ENCODE measurements around the gene NPAS3.

The NPAS3 gene

DNA sequence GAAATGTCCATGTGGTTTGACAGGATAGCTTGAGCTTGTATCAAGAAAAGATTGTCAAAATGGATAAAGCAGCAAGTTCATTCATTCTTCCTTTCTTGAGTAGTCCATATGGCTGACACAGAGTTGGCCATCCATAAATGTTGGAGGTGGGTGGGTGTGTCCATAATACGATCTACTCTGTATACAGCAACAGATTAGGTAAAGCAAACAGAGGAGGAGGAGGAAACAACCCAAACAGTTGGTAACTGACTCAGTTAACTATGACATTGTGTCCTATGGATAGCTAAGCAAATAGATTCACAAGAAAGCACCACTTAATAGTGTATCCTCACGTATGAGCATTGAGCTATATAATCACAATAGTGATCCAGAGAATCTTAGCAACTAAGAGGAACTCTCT, 868.2 kb downstream of the NPAS3 start:
- H3K27me3 Mint-ChIP-seq = peaks cover 0 to 25% of the 10 kb centered on the region in 2 donors
- no peaks in the 10 kb centered on the region for H3K4me1 Mint-ChIP-seq (ENCODE audit: low read depth in 2 of 2)
- no peak overlapping the region for H3K27ac Mint-ChIP-seq
- DNase-seq (no peak), ATAC-seq (replicated peaks) (no peak)
- H3K36me3 Mint-ChIP-seq (ENCODE audit: insufficient read depth) = no peaks in the 10 kb centered on the region
- no peak overlapping the region for H3K4me3 Mint-ChIP-seq
- peaks cover 0 to 7% of the 10 kb centered on the region in 2 donors for H3K9me3 Mint-ChIP-seq

GRCh38 chr14:33808187-33808586, 869.5 kb downstream of the NPAS3 start:
- Mint-ChIP-seq H3K27me3 (peaks cover 0 to 16% of the 10 kb centered on the region in 2 donors), H3K36me3 (ENCODE audit: insufficient read depth) (no peaks in the 10 kb centered on the region), H3K4me1 (ENCODE audit: low read depth in 2 of 2) (no peaks in the 10 kb centered on the region), H3K4me3 (no peak overlapping the region), H3K27ac (no peak overlapping the region), H3K9me3 (peaks cover 0 to 5% of the 10 kb centered on the region in 2 donors)
- ATAC-seq (replicated peaks) (no peak), DNase-seq (no peak)

GRCh38 chr14:33809396-33809981, 870.8 kb downstream of the NPAS3 start:
- Mint-ChIP-seq H3K27me3 (peaks cover 0 to 15% of the 10 kb centered on the region in 2 donors), H3K4me1 (ENCODE audit: low read depth in 2 of 2) (no peaks in the 10 kb centered on the region), H3K9me3 (peaks cover 0 to 11% of the 10 kb centered on the region in 2 donors), H3K27ac (no peak overlapping the region), H3K4me3 (no peak overlapping the region), H3K36me3 (ENCODE audit: insufficient read depth) (no peaks in the 10 kb centered on the region)
- DNase-seq = no peak
- ATAC-seq (replicated peaks) = no peak

- Mint-ChIP-seq H3K4me1 (ENCODE audit: low read depth in 2 of 2) (no peaks in the 10 kb centered on the region), H3K9me3 (peaks cover 0 to 11% of the 10 kb centered on the region in 2 donors), H3K27ac (no peak overlapping the region), H3K27me3 (peaks cover 0 to 9% of the 10 kb centered on the region in 2 donors), H3K36me3 (ENCODE audit: insufficient read depth) (no peaks in the 10 kb centered on the region), H3K4me3 (no peak overlapping the region)
- no peak for ATAC-seq (replicated peaks)
- no peak for DNase-seq
Observed at GRCh38 chr14:33810308-33810707, 871.6 kb downstream of the NPAS3 start.

- H3K27ac Mint-ChIP-seq = no peak overlapping the region
- H3K36me3 Mint-ChIP-seq (ENCODE audit: insufficient read depth) = no peaks in the 10 kb centered on the region
- ATAC-seq (replicated peaks) (no peak), DNase-seq (no peak)
- peaks cover 0 to 11% of the 10 kb centered on the region in 2 donors for H3K9me3 Mint-ChIP-seq
- peaks cover 0 to 8% of the 10 kb centered on the region in 2 donors for H3K27me3 Mint-ChIP-seq
- no peak overlapping the region for H3K4me3 Mint-ChIP-seq
- no peaks in the 10 kb centered on the region for H3K4me1 Mint-ChIP-seq (ENCODE audit: low read depth in 2 of 2)
Observed at GRCh38 chr14:33811721-33812120, 873.0 kb downstream of the NPAS3 start.

- no peak overlapping the region for H3K27ac Mint-ChIP-seq
- H3K4me3 Mint-ChIP-seq = no peak overlapping the region
- DNase-seq = no peak
Observed at GRCh38 chr14:33812181-33812580, 873.5 kb downstream of the NPAS3 start.

DNA sequence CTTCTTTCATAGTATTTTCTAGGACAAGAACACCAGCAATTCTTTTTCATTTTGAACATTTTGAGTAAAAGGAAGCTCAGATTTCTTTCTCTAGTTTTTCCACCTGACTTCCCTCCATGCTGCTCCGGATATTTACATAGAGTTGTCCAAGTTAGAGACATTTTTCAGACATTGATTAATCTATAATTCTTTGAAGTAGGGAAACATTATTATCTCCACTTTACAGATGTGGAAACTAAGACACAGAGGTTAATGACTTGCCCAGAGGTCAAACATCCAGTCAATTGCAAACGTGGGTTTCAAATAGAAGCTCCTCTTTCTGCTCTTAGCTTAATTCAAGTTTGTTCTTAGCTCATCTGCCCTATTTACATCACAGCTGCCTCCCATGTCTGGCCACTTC, 873.9 kb downstream of the NPAS3 start:
- Mint-ChIP-seq H3K36me3 (ENCODE audit: insufficient read depth) (no peaks in the 10 kb centered on the region), H3K27ac (no peak overlapping the region), H3K4me1 (ENCODE audit: low read depth in 2 of 2) (no peaks in the 10 kb centered on the region), H3K27me3 (peaks cover 0 to 8% of the 10 kb centered on the region in 2 donors), H3K9me3 (peaks cover 0 to 11% of the 10 kb centered on the region in 2 donors), H3K4me3 (no peak overlapping the region)
- ATAC-seq (replicated peaks) (no peak), DNase-seq (no peak)

More at GRCh38 chr14:33812181-33812580, 873.5 kb downstream of the NPAS3 start:
- no peak for ATAC-seq (replicated peaks)
- Mint-ChIP-seq H3K36me3 (ENCODE audit: insufficient read depth) (no peaks in the 10 kb centered on the region), H3K27me3 (peaks cover 0 to 8% of the 10 kb centered on the region in 2 donors), H3K9me3 (peaks cover 0 to 11% of the 10 kb centered on the region in 2 donors), H3K4me1 (ENCODE audit: low read depth in 2 of 2) (no peaks in the 10 kb centered on the region)

DNA sequence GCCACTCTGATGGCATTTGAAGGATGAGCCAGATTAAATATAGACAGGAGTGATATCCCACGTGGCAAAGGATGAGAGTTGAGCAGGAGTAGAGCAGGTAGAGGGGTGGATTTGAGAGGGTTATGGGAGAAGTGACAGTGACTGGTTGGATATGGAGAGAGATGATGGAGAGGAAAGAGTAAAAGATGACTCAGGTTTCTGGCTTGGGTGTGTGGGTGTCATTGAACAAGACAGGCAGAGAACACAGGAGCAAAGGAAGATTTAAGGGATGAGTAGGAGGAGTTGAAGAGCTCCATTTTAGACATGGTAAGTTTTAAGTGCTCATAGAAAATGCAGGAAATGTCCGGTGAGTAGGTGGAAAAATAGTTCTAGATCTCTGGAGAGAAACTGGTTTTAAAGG, 875.3 kb downstream of the NPAS3 start:
- Mint-ChIP-seq H3K4me3 (no peak overlapping the region), H3K27ac (no peak overlapping the region), H3K36me3 (ENCODE audit: insufficient read depth) (no peaks in the 10 kb centered on the region), H3K9me3 (peaks cover 0 to 8% of the 10 kb centered on the region in 2 donors), H3K4me1 (ENCODE audit: low read depth in 2 of 2) (no peaks in the 10 kb centered on the region), H3K27me3 (peaks cover 0 to 8% of the 10 kb centered on the region in 2 donors)
- no peak for DNase-seq
- ATAC-seq (replicated peaks) = no peak

- H3K4me1 Mint-ChIP-seq (ENCODE audit: low read depth in 2 of 2) = no peaks in the 10 kb centered on the region
- H3K9me3 Mint-ChIP-seq = peaks cover 0 to 3% of the 10 kb centered on the region in 2 donors
- ATAC-seq (replicated peaks) (no peak), DNase-seq (no peak)
- no peaks in the 10 kb centered on the region for H3K27me3 Mint-ChIP-seq
- H3K36me3 Mint-ChIP-seq (ENCODE audit: insufficient read depth) = no peaks in the 10 kb centered on the region
- H3K4me3 Mint-ChIP-seq = no peak overlapping the region
- H3K27ac Mint-ChIP-seq = no peak overlapping the region
Observed at GRCh38 chr14:33833706-33834465, 895.2 kb downstream of the NPAS3 start.

- ATAC-seq (replicated peaks) = no peak
- no peaks in the 10 kb centered on the region for H3K36me3 Mint-ChIP-seq (ENCODE audit: insufficient read depth)
- peaks cover 0 to 3% of the 10 kb centered on the region in 2 donors for H3K9me3 Mint-ChIP-seq
- H3K27ac Mint-ChIP-seq = no peak overlapping the region
- no peak overlapping the region for H3K4me3 Mint-ChIP-seq
- H3K27me3 Mint-ChIP-seq = no peaks in the 10 kb centered on the region
- no peaks in the 10 kb centered on the region for H3K4me1 Mint-ChIP-seq (ENCODE audit: low read depth in 2 of 2)
- DNase-seq = no peak
Observed at GRCh38 chr14:33834466-33835260, 896.0 kb downstream of the NPAS3 start.

DNA sequence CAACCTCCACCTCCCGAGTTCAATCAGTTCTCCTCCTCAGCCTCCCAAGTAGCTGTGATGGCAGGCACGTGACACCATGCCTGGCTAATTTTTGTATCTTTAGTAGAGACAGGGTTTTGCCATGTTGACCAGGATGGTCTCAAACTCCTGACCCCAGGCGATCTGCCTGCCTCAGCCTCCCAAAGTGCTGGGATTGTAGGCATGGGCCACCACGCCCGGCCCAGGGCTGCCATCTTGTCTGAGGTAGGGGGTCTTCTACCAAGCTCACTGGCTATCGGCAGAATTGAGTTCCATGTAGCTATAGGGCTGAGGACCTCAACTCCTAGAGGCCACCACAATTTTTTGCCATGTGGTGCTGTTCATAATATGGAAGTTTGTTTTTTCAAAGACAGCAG, 896.6 kb downstream of the NPAS3 start:
- H3K4me1 Mint-ChIP-seq (ENCODE audit: low read depth in 2 of 2) = no peaks in the 10 kb centered on the region
- no peaks in the 10 kb centered on the region for H3K36me3 Mint-ChIP-seq (ENCODE audit: insufficient read depth)
- H3K27me3 Mint-ChIP-seq = no peaks in the 10 kb centered on the region
- DNase-seq = no peak
- no peak overlapping the region for H3K4me3 Mint-ChIP-seq
- peaks cover 0 to 3% of the 10 kb centered on the region in 2 donors for H3K9me3 Mint-ChIP-seq
- no peak overlapping the region for H3K27ac Mint-ChIP-seq
- no peak for ATAC-seq (replicated peaks)

- no peak for DNase-seq
- no peak for ATAC-seq (replicated peaks)
- Mint-ChIP-seq H3K4me1 (ENCODE audit: low read depth in 2 of 2) (no peaks in the 10 kb centered on the region), H3K36me3 (ENCODE audit: insufficient read depth) (no peaks in the 10 kb centered on the region), H3K4me3 (no peak overlapping the region), H3K27me3 (no peaks in the 10 kb centered on the region), H3K9me3 (peaks cover 0 to 3% of the 10 kb centered on the region in 2 donors), H3K27ac (no peak overlapping the region)
Observed at GRCh38 chr14:33835677-33836076, 897.0 kb downstream of the NPAS3 start.

DNA sequence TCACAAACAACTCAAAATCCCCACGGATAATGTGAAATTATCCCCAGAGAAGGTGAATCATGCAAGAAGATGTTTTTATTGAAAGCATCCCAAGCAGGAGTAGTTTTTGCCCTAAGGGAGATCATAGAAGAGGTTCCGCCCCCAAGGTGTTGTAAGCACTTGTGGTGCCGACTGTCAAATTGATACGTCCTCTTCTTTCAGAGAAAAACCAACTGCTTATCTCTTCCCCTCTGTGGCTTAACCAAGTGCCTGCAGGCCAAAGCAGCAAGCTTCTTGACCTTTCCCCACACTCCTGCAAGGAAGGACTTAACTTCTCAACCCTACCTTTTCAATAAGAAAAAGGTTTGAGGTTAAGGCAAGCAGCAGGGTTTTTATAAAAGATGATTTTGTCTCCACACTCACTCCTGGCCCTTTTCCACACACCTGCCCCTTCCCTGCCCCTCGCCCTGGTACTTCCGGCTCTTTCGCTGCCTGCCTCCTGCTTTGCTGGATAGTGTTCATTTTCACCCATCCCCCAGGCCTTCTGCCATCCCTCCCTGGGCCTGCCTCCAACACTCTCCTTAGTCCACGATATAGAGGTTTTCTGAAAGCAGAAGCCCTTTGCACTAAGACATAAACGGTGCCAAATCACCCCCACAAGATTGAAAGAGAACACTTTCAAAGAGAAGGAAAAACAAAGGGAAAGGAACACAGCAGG, 897.7 kb downstream of the NPAS3 start:
- Mint-ChIP-seq H3K27me3 (no peaks in the 10 kb centered on the region), H3K4me3 (no peak overlapping the region), H3K9me3 (peaks cover 0 to 3% of the 10 kb centered on the region in 2 donors), H3K4me1 (ENCODE audit: low read depth in 2 of 2) (no peaks in the 10 kb centered on the region), H3K27ac (no peak overlapping the region), H3K36me3 (ENCODE audit: insufficient read depth) (no peaks in the 10 kb centered on the region)
- ATAC-seq (replicated peaks) (no peak), DNase-seq (no peak)
